GM23338 (cell line): ENCODE measurements around the gene CADPS. TPM values are rescaled to one million over a fixed set of nuclear protein-coding genes. Genes with fewer than 3 reads are reported as not detected.

Experiments
- ATAC-seq: fragments of 200-7000 bp; cut with Tn5 transposase; 3 replicates; pipeline ENCODE4 v1.9.1; 2020
- DNase-seq: peaks from one replicate; pipeline ENCODE4 v3.0.0-alpha.2; 2015; ENCODE audit warnings: low spot score
- H2AFZ ChIP-seq: fragments of 200-600 bp; sonication (generic); 2 replicates; pipeline ENCODE4 v1.8.0; 2016; ENCODE audit warnings: antibody characterized with exemption, mild to moderate bottlenecking, moderate library complexity
- H3F3A ChIP-seq: fragments of 200-600 bp; sonication (generic); replicated peaks from 2 replicates; pipeline ENCODE4 v1.8.0; 2017; ENCODE audit warnings: antibody characterized with exemption, mixed run types, low read depth
- H3K27ac ChIP-seq: fragments of 200-600 bp; sonication (generic); 2 replicates; pipeline ENCODE4 v1.6.1; 2016; ENCODE audit warnings: low read depth
- H3K27me3 ChIP-seq: fragments of 200-600 bp; sonication (generic); 2 replicates; pipeline ENCODE4 v1.8.0; 2016; ENCODE audit warnings: mild to moderate bottlenecking, mixed run types, moderate library complexity; ENCODE audit not compliant: insufficient read depth
- H3K36me3 ChIP-seq: fragments of 200-600 bp; sonication (generic); 2 replicates; pipeline ENCODE4 v1.8.0; 2016; ENCODE audit warnings: mild to moderate bottlenecking; ENCODE audit not compliant: insufficient read depth
- H3K4me1 ChIP-seq: fragments of 200-600 bp; sonication (generic); 2 replicates; pipeline ENCODE4 v1.8.0; 2016; ENCODE audit warnings: mild to moderate bottlenecking, moderate library complexity; ENCODE audit not compliant: insufficient read depth
- H3K4me2 ChIP-seq: fragments of 200-600 bp; sonication (generic); 2 replicates; pipeline ENCODE4 v1.7.1; 2017; ENCODE audit warnings: mixed run types
- H3K4me3 ChIP-seq: fragments of 200-600 bp; sonication (generic); 2 replicates; pipeline ENCODE4 v1.6.1; 2016; ENCODE audit warnings: mixed run types
- H3K79me2 ChIP-seq: fragments of 200-600 bp; sonication (generic); replicated peaks from 2 replicates; pipeline ENCODE4 v1.8.0; 2017; ENCODE audit warnings: mild to moderate bottlenecking; ENCODE audit not compliant: insufficient read depth
- H3K9me2 ChIP-seq: fragments of 200-600 bp; sonication (generic); 2 replicates; pipeline ENCODE4 v1.8.0; 2017; ENCODE audit not compliant: insufficient read depth
- H4K20me1 ChIP-seq: fragments of 200-600 bp; sonication (generic); replicated peaks from 2 replicates; pipeline ENCODE4 v1.8.0; 2017; ENCODE audit warnings: mild to moderate bottlenecking; ENCODE audit not compliant: insufficient read depth
- H3K27ac Mint-ChIP-seq: 2 replicates; pipeline ENCODE4 v1.8.0; 2020; ENCODE audit warnings: inconsistent platforms, mild to moderate bottlenecking, moderate library complexity, mixed read lengths
- H3K27me3 Mint-ChIP-seq: 3 replicates; pipeline ENCODE4 v1.8.0; 2022; ENCODE audit warnings: low read depth, mild to moderate bottlenecking, moderate library complexity, mixed read lengths, inconsistent platforms; ENCODE audit not compliant: insufficient read depth, poor library complexity
- H3K36me3 Mint-ChIP-seq: 3 replicates; pipeline ENCODE4 v1.8.0; 2021; ENCODE audit warnings: low read depth, mild to moderate bottlenecking, inconsistent platforms, moderate library complexity, mixed read lengths
- H3K4me1 Mint-ChIP-seq: 3 replicates; pipeline ENCODE4 v1.8.0; 2020; ENCODE audit warnings: mild to moderate bottlenecking, inconsistent platforms, mixed read lengths
- H3K4me3 Mint-ChIP-seq: 3 replicates; pipeline ENCODE4 v1.8.0; 2021; ENCODE audit warnings: moderate library complexity, mild to moderate bottlenecking, inconsistent platforms, mixed read lengths
- H3K9me3 Mint-ChIP-seq: 3 replicates; pipeline ENCODE4 v1.8.0; 2020; ENCODE audit warnings: moderate library complexity, mild to moderate bottlenecking, inconsistent platforms, mixed read lengths
- CREB1 ChIP-seq: fragments of 250-450 bp; sonication (Bioruptor Pico); IDR thresholded peaks from 2 replicates; pipeline ENCODE4 v1.5.0; 2020; ENCODE audit warnings: low read depth, mild to moderate bottlenecking, moderate library complexity
- CTCF ChIP-seq, 2 experiments: fragments of 200-600 bp in 1 of 2; sonication (generic) in 1 of 2; conservative IDR thresholded peaks; 2 replicates each; pipeline versions ENCODE4 v1.5.1 to v1.6.1; 2016 to 2017; ENCODE audit warnings: antibody characterized with exemption in 2 of 2, low read depth in 2 of 2, mild to moderate bottlenecking in 2 of 2, moderate library complexity in 1 of 2
- ETS1 ChIP-seq: IDR thresholded peaks from 2 replicates; pipeline ENCODE4 v1.6.1; 2016; ENCODE audit warnings: antibody characterized with exemption
- NANOG ChIP-seq: IDR thresholded peaks from 2 replicates; pipeline ENCODE4 v1.6.1; 2016; ENCODE audit warnings: antibody characterized with exemption, borderline replicate concordance
- STAT1 ChIP-seq: IDR thresholded peaks from one replicate; pipeline ENCODE4 v1.6.1; 2016; ENCODE audit warnings: antibody characterized with exemption; ENCODE audit not compliant: unreplicated experiment
- ZNF114 ChIP-seq: fragments of 250-450 bp; sonication (Bioruptor Pico); IDR thresholded peaks from 2 replicates; pipeline ENCODE4 v1.5.0; 2020; ENCODE audit warnings: mild to moderate bottlenecking, moderate library complexity
- ZNF331 ChIP-seq: fragments of 250-450 bp; sonication (Bioruptor Pico); IDR thresholded peaks from 2 replicates; pipeline ENCODE4 v1.5.0; 2020; ENCODE audit warnings: low read depth, mild to moderate bottlenecking, moderate library complexity
- ZNF462 ChIP-seq: fragments of 250-450 bp; sonication (Bioruptor Pico); IDR thresholded peaks from 2 replicates; pipeline ENCODE4 v1.5.0; 2020; ENCODE audit warnings: mild to moderate bottlenecking, moderate library complexity
- polyA plus RNA-seq: library from polyadenylated mRNA; unstranded; fragments of >200 nt; fragmentation: Nextera tagmentation; extraction: Ambion mirVana; gene quantifications from 2 replicates; pipeline ENCODE4 v1.2.1, GENCODE V29; 2016
- total RNA-seq: library from RNA; depleted of rRNA; stranded (reverse); fragments of >200 nt; shearing (Covaris generic); gene quantifications from 2 replicates; pipeline ENCODE4 v1.2.3, GENCODE V29; 2014

CADPS gene
- total and polyA plus RNA-seq, 2 experiments from 2014 or later = 14.7 to 22.0 TPM

- TF ChIP-seq ZNF462 (CRISPR knock-in tag) = no peak
- TF ChIP-seq CTCF (conservative IDR thresholded peaks at IDR 0.05; ENCODE audit: low read depth in 2 of 2) = no peak
- no peak for TF ChIP-seq ZNF114 (CRISPR knock-in tag)
- TF ChIP-seq ZNF331 (CRISPR knock-in tag) = no peak
- TF ChIP-seq STAT1 = no peak
Observed at GRCh38 chr3:62843508-62843907, 31.7 kb downstream of the CADPS start (continued).

GRCh38 chr3:62839748-62840147 lies 35.5 kb downstream of the CADPS start:
- ATAC-seq (no peak), DNase-seq (no peak)
- Histone ChIP-seq H3K4me1 (no peaks in the 10 kb centered on the region), H3K36me3 (no peaks in the 10 kb centered on the region), H2AFZ (no peak overlapping the region), H3F3A (no peaks in the 10 kb centered on the region), H3K4me3 (no peak overlapping the region), H3K27ac (no peak overlapping the region), H3K9me2 (no peaks in the 10 kb centered on the region), H3K79me2 (no peaks in the 10 kb centered on the region), H4K20me1 (no peaks in the 10 kb centered on the region), H3K4me2 (no peak overlapping the region), H3K27me3 (no peaks in the 10 kb centered on the region)
- no peaks in the 10 kb centered on the region for H3K36me3 Mint-ChIP-seq
- H3K4me3 Mint-ChIP-seq = no peak overlapping the region
- no peaks in the 10 kb centered on the region for H3K4me1 Mint-ChIP-seq
- TF ChIP-seq STAT1 (no peak), NANOG (no peak), CREB1 (CRISPR knock-in tag) (no peak), ETS1 (no peak), ZNF331 (CRISPR knock-in tag) (no peak)
- no peaks in the 10 kb centered on the region for H3K9me3 Mint-ChIP-seq
- H3K27me3 Mint-ChIP-seq = no peaks in the 10 kb centered on the region
- no peak overlapping the region; the same call in 1 of the 2 replicates for H3K27ac Mint-ChIP-seq
